NCI-H748 treated with DMSO at 0.1 percent for 48 hours (cell line): ENCODE measurements around the gene LRRC8E.
"Not testable (repeated sequence)": the region's sequence is repeated elsewhere in the genome, so short reads cannot be mapped to it uniquely, and the experiment has no call there.

Experiments used
- DNase-seq: peaks from one replicate; lab custom pipeline; 2025; lab: John Stamatoyannopoulos, UW

LRRC8E gene

GRCh38 chr19:7887408-7888144 is 734 bp upstream of the LRRC8E start:
- DNase-seq = no peak

GRCh38 chr19:7888826-7889217 is 512 bp downstream of the LRRC8E start:
- DNase-seq = no peak

GRCh38 chr19:7893362-7894101 is 5.2 kb downstream of the LRRC8E start:
- not testable (repeated sequence) for DNase-seq

GRCh38 chr19:7894612-7895309 is 6.5 kb downstream of the LRRC8E start:
- no peak for DNase-seq

- no peak for DNase-seq
Measured at GRCh38 chr19:7895565-7895964, 7.3 kb downstream of the LRRC8E start.

- no peak for DNase-seq
Measured at GRCh38 chr19:7897292-7897691, 9.0 kb downstream of the LRRC8E start.

GRCh38 chr19:7898967-7899366 is 10.7 kb downstream of the LRRC8E start:
- DNase-seq = no peak

GRCh38 chr19:7899751-7900378 is 11.6 kb downstream of the LRRC8E start:
- DNase-seq = no peak

GRCh38 chr19:7900401-7900870 is 12.1 kb downstream of the LRRC8E start:
- no peak for DNase-seq

GRCh38 chr19:7900931-7901330 is 12.6 kb downstream of the LRRC8E start:
- no peak for DNase-seq

- DNase-seq = no peak
Measured at GRCh38 chr19:7901337-7901736, 13.0 kb downstream of the LRRC8E start.

GRCh38 chr19:7902796-7903243 is 14.5 kb downstream of the LRRC8E start:
- DNase-seq = no peak

GRCh38 chr19:7903244-7904073 is 15.1 kb downstream of the LRRC8E start, which contains the start of gene MAP2K7:
MAP2K7 (plus strand) TSS chr19:7903877; CDS start chr19:7903945, 68 bp downstream.
- DNase-seq = peak; percentile 94

GRCh38 chr19:7904074-7905020 is 16.0 kb downstream of the LRRC8E start:
- no peak for DNase-seq

- no peak for DNase-seq
Measured at GRCh38 chr19:7905268-7905667, 17.0 kb downstream of the LRRC8E start.

- DNase-seq = no peak
Measured at GRCh38 chr19:7905859-7906258, 17.5 kb downstream of the LRRC8E start.

GRCh38 chr19:7907122-7907521 is 18.8 kb downstream of the LRRC8E start:
- no peak for DNase-seq

GRCh38 chr19:7907544-7907943 is 19.2 kb downstream of the LRRC8E start:
- no peak for DNase-seq

GRCh38 chr19:7908078-7908699 is 19.9 kb downstream of the LRRC8E start:
- no peak for DNase-seq
